HCT116 (cell line): ENCODE results near the gene TJAP1. TPM values are rescaled to one million over a fixed set of nuclear protein-coding genes. Genes with fewer than 3 reads are reported as not detected.

ENCODE experiments used
- ATAC-seq: fragments of 200-7000 bp; cut with Tn5 transposase; 2 replicates; pipeline ENCODE4 v1.9.1; 2020; ENCODE audit warnings: mild to moderate bottlenecking, moderate library complexity
- BruUV-seq: library from RNA; stranded (reverse); fragments of 400-500 nt; replicated peaks from 2 replicates; lab custom pipeline; 2021; lab: Mats Ljungman, UMichigan
- CTCF ChIA-PET: fragments of 300-600 bp; sonication (Branson Sonifier 250); formaldehyde crosslinking; loops from one replicate; lab custom pipeline; 2021; ENCODE audit warnings: antibody characterized with exemption; lab: Charles Lee
- POLR2A ChIA-PET: fragments of 300-600, 350-600 bp; sonication (Branson Sonifier 250); formaldehyde crosslinking; loops from one replicate; lab custom pipeline; 2021; ENCODE audit warnings: antibody characterized with exemption; lab: Charles Lee
- RAD21 ChIA-PET, 2 experiments: fragments of 300-600 bp; sonication (Branson Sonifier 250); formaldehyde crosslinking; loops; one replicate each; lab custom pipeline; 2023; ENCODE audit warnings: low total read pairs in 2 of 2; ENCODE audit not compliant: uncharacterized antibody in 2 of 2, unreplicated experiment in 2 of 2, low non-redundant PET in 1 of 2; lab: Charles Lee
- DNase-seq: peaks from one replicate; pipeline ENCODE4 v3.0.0-alpha.2; 2010; ENCODE audit warnings: low read depth, low spot score
- H2AFZ ChIP-seq: fragments of 200-600 bp; shearing (Covaris generic), sonication (generic); 2 replicates; pipeline ENCODE4 v1.6.1; 2017; ENCODE audit warnings: low read depth, mixed run types, mixed read lengths, antibody characterized with exemption, low read length; ENCODE audit not compliant: poor library complexity, severe bottlenecking
- H3K27ac ChIP-seq: 2 replicates; pipeline ENCODE4 v1.5.1; 2012; ENCODE audit warnings: low read depth, low read length
- H3K27me3 ChIP-seq: fragments of 200-600 bp; sonication (generic); 2 replicates; pipeline ENCODE4 v1.6.1; 2016; ENCODE audit warnings: mixed run types, low read length, mixed read lengths; ENCODE audit not compliant: insufficient read depth
- H3K36me3 ChIP-seq, 2 experiments: fragments of 200-500 bp in 1 of 2; fragments of 200-600 bp in 1 of 2; sonication (Bioruptor generic) in 1 of 2; sonication (generic) in 1 of 2; 2 replicates each; pipeline versions ENCODE4 v1.5.1 to v1.6.1; 2014 to 2016; ENCODE audit warnings: low read length in 2 of 2, inconsistent platforms in 1 of 2, mixed read lengths in 1 of 2, mixed run types in 1 of 2; ENCODE audit not compliant: insufficient read depth in 2 of 2, control insufficient read depth in 1 of 2
- H3K4me1 ChIP-seq, 2 experiments: fragments of 200-600 bp in 1 of 2; sonication (generic) in 1 of 2; 2 replicates each; pipeline versions ENCODE4 v1.5.1 to v1.6.1; 2012 to 2017; ENCODE audit warnings: low read length in 2 of 2, inconsistent platforms in 1 of 2, mild to moderate bottlenecking in 1 of 2, mixed read lengths in 1 of 2, mixed run types in 1 of 2, moderate library complexity in 1 of 2; ENCODE audit not compliant: insufficient read depth in 2 of 2, control insufficient read depth in 1 of 2
- H3K4me2 ChIP-seq: fragments of 200-600 bp; sonication (generic); 2 replicates; pipeline ENCODE4 v1.6.1; 2017; ENCODE audit warnings: mixed run types, low read length, mixed read lengths
- H3K4me3 ChIP-seq, 2 experiments: fragments of 200-600 bp in 1 of 2; sonication (generic) in 1 of 2; replicated peaks in 1 of 2; 2 replicates each; pipeline ENCODE4 v1.5.1; 2011 to 2016; ENCODE audit warnings: low read length in 2 of 2, control low read depth in 1 of 2, low read depth in 1 of 2, mild to moderate bottlenecking in 1 of 2, mixed read lengths in 1 of 2, mixed run types in 1 of 2
- H3K79me2 ChIP-seq: fragments of 200-600 bp; sonication (generic); 2 replicates; pipeline ENCODE4 v1.6.1; 2017; ENCODE audit warnings: mild to moderate bottlenecking, mixed run types, low read length, moderate library complexity, mixed read lengths; ENCODE audit not compliant: insufficient read depth
- H3K9ac ChIP-seq: fragments of 200-600 bp; sonication (generic); 2 replicates; pipeline ENCODE4 v1.6.1; 2016; ENCODE audit warnings: low read length, mixed read lengths
- H3K9me2 ChIP-seq: fragments of 200-600 bp; sonication (generic), shearing (Covaris generic); 2 replicates; pipeline ENCODE4 v1.6.1; 2017; ENCODE audit warnings: mixed run types, mild to moderate bottlenecking, moderate library complexity; ENCODE audit not compliant: insufficient read depth
- H3K9me3 ChIP-seq, 2 experiments: fragments of 200-500 bp in 1 of 2; fragments of 200-600 bp in 1 of 2; sonication (Bioruptor generic) in 1 of 2; sonication (generic) in 1 of 2; 2 replicates each; pipeline ENCODE4 v1.6.1; 2014 to 2017; ENCODE audit warnings: low read length in 2 of 2, mixed read lengths in 2 of 2, inconsistent platforms in 1 of 2, low read depth in 1 of 2, mild to moderate bottlenecking in 1 of 2, mixed run types in 1 of 2, moderate library complexity in 1 of 2; ENCODE audit not compliant: control insufficient read depth in 1 of 2, insufficient read depth in 1 of 2
- H4K20me1 ChIP-seq: fragments of 200-600 bp; sonication (generic), shearing (Covaris generic); 2 replicates; pipeline ENCODE4 v1.6.1; 2017; ENCODE audit warnings: mixed run types, mild to moderate bottlenecking, moderate library complexity; ENCODE audit not compliant: insufficient read depth
- ELF1 ChIP-seq: IDR thresholded peaks from 2 replicates; pipeline ENCODE4 v1.6.1; 2012; ENCODE audit warnings: low read depth, borderline replicate concordance
- JUND ChIP-seq: IDR thresholded peaks from 2 replicates; pipeline ENCODE4 v1.6.1; 2012
- POLR2AphosphoS5 ChIP-seq: IDR thresholded peaks from 2 replicates; pipeline ENCODE4 v1.6.1; 2011; ENCODE audit warnings: mild to moderate bottlenecking, low read depth, low read length, moderate library complexity
- YY1 ChIP-seq: IDR thresholded peaks from 2 replicates; pipeline ENCODE4 v1.6.1; 2011; ENCODE audit warnings: low read length, low read depth, moderate library complexity, mild to moderate bottlenecking; ENCODE audit not compliant: insufficient replicate concordance; ENCODE audit errors: extremely low read depth
- intact Hi-C: fragments of 100-400 bp; cut with micrococcal nuclease; formaldehyde crosslinking; loops from 2 replicates; pipeline ENCODE4 v1.10.0; 2022
- total RNA-seq: library from RNA; stranded (reverse); gene quantifications from one replicate; pipeline ENCODE4 v1.2.1, GENCODE V29; 2021; ENCODE audit not compliant: unreplicated experiment
- TF ChIP-seq, protein P1 (sequence below), 3 experiments: fragments of 200-600 bp in 1 of 3; sonication (generic) in 1 of 3; IDR thresholded peaks in 2 of 3; conservative IDR thresholded peaks in 1 of 3; 2 replicates each; pipeline ENCODE4 v1.5.1; 2012 to 2017; ENCODE audit warnings: low read depth in 2 of 3, low read length in 2 of 3, antibody characterized with exemption in 1 of 3, borderline replicate concordance in 1 of 3, control low read depth in 1 of 3, mild to moderate bottlenecking in 1 of 3, mixed read lengths in 1 of 3, mixed run types in 1 of 3, moderate library complexity in 1 of 3; ENCODE audit not compliant: insufficient read depth in 1 of 3

TJAP1 gene
- total RNA-seq, 1 experiment from 2014 or later = 45.2 TPM

DNA sequence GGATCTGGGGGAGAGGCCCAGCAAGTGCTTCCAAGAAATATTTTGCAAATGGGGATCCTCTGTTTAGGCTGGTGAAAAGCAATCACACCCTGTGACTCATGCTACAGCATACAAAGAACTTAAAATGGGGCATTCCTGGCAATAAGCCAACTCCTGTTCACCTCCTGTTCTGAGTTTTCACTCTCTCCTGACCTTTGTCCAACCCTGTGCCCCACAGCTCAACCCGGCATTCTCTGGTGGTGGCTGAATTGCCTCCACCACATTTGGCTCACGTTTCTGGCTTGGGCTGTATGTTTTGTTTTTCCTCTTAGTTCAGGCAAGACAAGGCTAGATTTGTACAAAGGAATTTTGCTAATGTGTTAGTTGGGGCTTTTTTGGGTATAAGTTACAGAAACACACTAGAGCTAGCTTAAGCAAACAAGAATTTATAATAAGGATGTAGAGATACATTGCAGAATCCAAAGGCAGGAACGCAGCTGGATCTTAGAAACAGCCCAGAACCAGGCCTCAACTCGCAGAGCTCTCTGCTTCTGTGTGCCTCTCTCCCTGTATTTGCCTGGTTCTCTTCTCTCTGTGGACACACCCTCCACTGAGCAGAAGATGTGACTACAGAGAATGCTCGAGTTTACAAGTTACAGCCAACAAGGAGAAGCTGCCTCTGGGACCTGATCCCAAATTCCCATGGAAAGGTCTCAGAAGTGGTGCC is 40.6 kb upstream of the TJAP1 start:
- peak; percentile 76 for ATAC-seq
- ChIA-PET POLR2A (interaction anchor here (1.3 kb wide), 1 partner anchor 9 kb away, joined by 3 read pairs; the partner anchor contains the start of gene ABCC10), CTCF (interaction anchor here (0.8 to 1.8 kb wide), 2 partner anchors 21 to 173 kb away, joined by 4 to 5 read pairs; no protein-coding TSS in a partner anchor), RAD21 (no interaction called here)
- no peaks in the 10 kb centered on the region for H3K27me3 ChIP-seq
- TF ChIP-seq, protein P1, sequence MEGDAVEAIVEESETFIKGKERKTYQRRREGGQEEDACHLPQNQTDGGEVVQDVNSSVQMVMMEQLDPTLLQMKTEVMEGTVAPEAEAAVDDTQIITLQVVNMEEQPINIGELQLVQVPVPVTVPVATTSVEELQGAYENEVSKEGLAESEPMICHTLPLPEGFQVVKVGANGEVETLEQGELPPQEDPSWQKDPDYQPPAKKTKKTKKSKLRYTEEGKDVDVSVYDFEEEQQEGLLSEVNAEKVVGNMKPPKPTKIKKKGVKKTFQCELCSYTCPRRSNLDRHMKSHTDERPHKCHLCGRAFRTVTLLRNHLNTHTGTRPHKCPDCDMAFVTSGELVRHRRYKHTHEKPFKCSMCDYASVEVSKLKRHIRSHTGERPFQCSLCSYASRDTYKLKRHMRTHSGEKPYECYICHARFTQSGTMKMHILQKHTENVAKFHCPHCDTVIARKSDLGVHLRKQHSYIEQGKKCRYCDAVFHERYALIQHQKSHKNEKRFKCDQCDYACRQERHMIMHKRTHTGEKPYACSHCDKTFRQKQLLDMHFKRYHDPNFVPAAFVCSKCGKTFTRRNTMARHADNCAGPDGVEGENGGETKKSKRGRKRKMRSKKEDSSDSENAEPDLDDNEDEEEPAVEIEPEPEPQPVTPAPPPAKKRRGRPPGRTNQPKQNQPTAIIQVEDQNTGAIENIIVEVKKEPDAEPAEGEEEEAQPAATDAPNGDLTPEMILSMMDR (IDR thresholded peaks at IDR 0.05 in 2 of 3, conservative IDR thresholded peaks at IDR 0.05 in 1 of 3; ENCODE audit: borderline replicate concordance in 1 of 3, insufficient read depth in 1 of 3, low read depth in 2 of 3, low read length in 2 of 3) = no peak
- TF ChIP-seq ELF1 (no peak), JUND (peak; percentile 33; the same call in 1 of the 2 replicates), YY1 (no peak), POLR2AphosphoS5 (peak; percentile 30; the same call in 1 of the 2 replicates)
- no peaks in the 10 kb centered on the region for H3K9me2 ChIP-seq
- no peaks in the 10 kb centered on the region for H3K9me3 ChIP-seq
- peak overlapping the region; percentile 56 for H3K4me2 ChIP-seq
- H3K79me2 ChIP-seq = no peaks in the 10 kb centered on the region
- H2AFZ ChIP-seq = no peak overlapping the region
- H3K36me3 ChIP-seq = peaks cover 3% of the 10 kb centered on the region in 2 experiments; a peak in 3 of 4 replicates
- BruUV-seq = no TSS peak
- intact Hi-C loops = no loop called here
- no peak overlapping the region; the same call in 1 of the 2 replicates for H3K9ac ChIP-seq
- DNase-seq = no peak
- peaks cover 12 to 18% of the 10 kb centered on the region in 2 experiments for H3K4me1 ChIP-seq
- peak overlapping the region; percentile 15 for H3K27ac ChIP-seq
- no peak overlapping the region for H3K4me3 ChIP-seq
- no peaks in the 10 kb centered on the region for H4K20me1 ChIP-seq
